SH-SY5Y (cell line): ENCODE measurements around the gene ERI2.

Experiments
- GATA2 ChIP-seq: IDR thresholded peaks from 2 replicates; pipeline ENCODE4 v1.6.1; 2011; ENCODE audit warnings: mild to moderate bottlenecking, low read depth, low read length
- GATA3 ChIP-seq: IDR thresholded peaks from 2 replicates; pipeline ENCODE4 v1.6.1; 2011; ENCODE audit warnings: low read depth, mild to moderate bottlenecking, low read length, moderate library complexity

DNA sequence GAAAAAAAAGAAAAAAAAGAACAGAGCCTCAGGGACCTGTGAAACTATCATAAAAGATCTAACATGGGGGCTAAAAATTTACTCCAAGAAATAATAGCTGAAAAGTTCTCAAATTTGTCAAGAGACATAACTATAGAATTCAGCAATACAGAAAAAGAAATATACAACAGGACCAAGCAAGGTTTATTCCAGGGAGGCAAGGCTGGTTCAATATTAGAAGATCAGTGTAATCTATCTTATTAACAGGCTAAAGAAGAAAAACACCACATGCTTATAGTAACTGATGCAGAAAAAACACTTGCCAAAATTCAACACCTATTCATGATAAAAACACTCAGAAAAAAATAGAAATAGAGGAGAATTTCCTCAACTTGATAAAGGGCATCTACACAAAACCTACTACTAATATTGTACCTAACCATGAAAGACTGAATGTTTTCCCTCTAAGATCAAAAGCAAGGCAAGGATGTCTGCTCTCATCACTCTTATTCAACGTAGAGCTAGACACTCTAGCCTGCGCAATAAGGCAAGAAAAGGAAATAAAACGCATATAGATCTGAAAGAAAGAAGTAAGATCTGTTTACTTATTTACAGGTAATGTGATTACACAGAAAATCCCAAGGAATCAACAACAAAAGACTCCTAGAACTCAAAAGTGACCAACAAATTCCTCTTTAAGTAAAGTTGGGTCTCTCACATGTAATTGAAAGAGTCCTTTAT, 43.7 kb downstream of the ERI2 start:
- TF ChIP-seq GATA2 (no peak), GATA3 (no peak)
